ENCODE data around the gene MINDY2.

GRCh38 chr15:58840048-58840447, 68.9 kb downstream of the MINDY2 start:
- TF ChIP-seq CTCF (IDR thresholded peaks at IDR 0.05) (no peak), POLR2A (IDR thresholded peaks at IDR 0.05) (no peak)
